A673 (cell line): ENCODE data around the gene PAN2. TPM values are rescaled to one million over a fixed set of nuclear protein-coding genes. Genes with fewer than 3 reads are reported as not detected.
"Not testable (repeated sequence)": the region's sequence is repeated elsewhere in the genome, so short reads cannot be mapped to it uniquely, and the experiment has no call there.

Experiments used
- BruUV-seq: library from RNA; stranded (reverse); fragments of 400-500 nt; replicated peaks from 2 replicates; lab custom pipeline; 2021; lab: Mats Ljungman, UMichigan
- CTCF ChIA-PET: fragments of 300-600 bp; sonication (Branson Sonifier 250); formaldehyde crosslinking; loops from one replicate; lab custom pipeline; 2022; ENCODE audit warnings: antibody characterized with exemption; lab: Charles Lee
- POLR2A ChIA-PET: fragments of 300-600 bp; sonication (Branson Sonifier 250); formaldehyde crosslinking; loops from one replicate; lab custom pipeline; 2022; ENCODE audit warnings: antibody characterized with exemption; ENCODE audit not compliant: low non-redundant PET; lab: Charles Lee
- DNase-seq: peaks from one replicate; pipeline ENCODE4 v3.0.0-alpha.2; 2015; ENCODE audit warnings: low spot score
- H3K27ac ChIP-seq: fragments of 200-600 bp; sonication (generic); 2 replicates; pipeline ENCODE4 v1.5.1; 2016; ENCODE audit warnings: mixed run types, low read depth, mild to moderate bottlenecking, mixed read lengths, antibody characterized with exemption, low read length; ENCODE audit not compliant: poor library complexity, severe bottlenecking
- H3K27me3 ChIP-seq: fragments of 200-600 bp; sonication (generic); replicated peaks from 2 replicates; pipeline ENCODE4 v1.6.1; 2017; ENCODE audit warnings: mixed run types, low read depth, mild to moderate bottlenecking, mixed read lengths, antibody characterized with exemption, low read length; ENCODE audit not compliant: insufficient read depth, poor library complexity
- H3K36me3 ChIP-seq: fragments of 200-600 bp; sonication (generic); 2 replicates; pipeline ENCODE4 v1.6.1; 2016; ENCODE audit warnings: mixed run types, mild to moderate bottlenecking, mixed read lengths, antibody characterized with exemption, low read length; ENCODE audit not compliant: insufficient read depth, poor library complexity, severe bottlenecking
- H3K4me1 ChIP-seq: fragments of 200-600 bp; sonication (generic); 2 replicates; pipeline ENCODE4 v1.6.1; 2017; ENCODE audit warnings: mixed run types, mild to moderate bottlenecking, mixed read lengths, antibody characterized with exemption, low read length; ENCODE audit not compliant: insufficient read depth, poor library complexity, severe bottlenecking
- H3K4me3 ChIP-seq: fragments of 200-600 bp; sonication (generic); 2 replicates; pipeline ENCODE4 v1.5.1; 2016; ENCODE audit warnings: low read depth, mixed run types, mild to moderate bottlenecking, mixed read lengths, low read length; ENCODE audit not compliant: poor library complexity, severe bottlenecking
- H3K9me3 ChIP-seq: fragments of 200-600 bp; sonication (generic); 2 replicates; pipeline ENCODE4 v1.6.1; 2016; ENCODE audit warnings: mixed run types, low read depth, mild to moderate bottlenecking, mixed read lengths, antibody characterized with exemption, low read length; ENCODE audit not compliant: poor library complexity, severe bottlenecking
- CTCF ChIP-seq: fragments of 300-800, 200-600 bp; sonication (generic); conservative IDR thresholded peaks from 2 replicates; pipeline ENCODE4 v1.5.1; 2017; ENCODE audit warnings: low read depth, mild to moderate bottlenecking, antibody characterized with exemption, low read length, moderate library complexity, mixed read lengths
- EZH2 ChIP-seq: fragments of 200-600 bp; sonication (generic); IDR thresholded peaks from 2 replicates; pipeline ENCODE4 v1.6.1; 2017; ENCODE audit warnings: borderline replicate concordance, low read depth, mild to moderate bottlenecking, mixed read lengths, antibody characterized with exemption, low read length; ENCODE audit not compliant: poor library complexity, severe bottlenecking
- intact Hi-C: fragments of 100-400 bp; cut with micrococcal nuclease; formaldehyde crosslinking; loops from one replicate; pipeline ENCODE4 v1.10.0; 2022; ENCODE audit not compliant: unreplicated experiment
- total RNA-seq: library from RNA; stranded (reverse); gene quantifications from 2 replicates; pipeline ENCODE4 v1.2.3, GENCODE V29; 2021

The PAN2 gene
- total RNA-seq, 1 experiment from 2014 or later, result 46.3 TPM

- H3K27ac ChIP-seq, result no peak overlapping the region
- no peak for DNase-seq
- intact Hi-C loops, result no loop called here
- no peak overlapping the region for H3K4me3 ChIP-seq
- BruUV-seq, result TSS peak; percentile 6
- TF ChIP-seq CTCF, result no peak
- no peak for TF ChIP-seq EZH2
- no peaks in the 10 kb centered on the region for H3K27me3 ChIP-seq
- POLR2A ChIA-PET, result no interaction called here
- H3K4me1 ChIP-seq, result no peaks in the 10 kb centered on the region
- no peaks in the 10 kb centered on the region for H3K9me3 ChIP-seq
- peaks cover 51% of the 10 kb centered on the region for H3K36me3 ChIP-seq
- CTCF ChIA-PET, result no interaction called here
Measured at GRCh38 chr12:56286044-56286830, 47.6 kb downstream of the PAN2 start.

- POLR2A ChIA-PET, DNase-seq, H3K4me1 ChIP-seq, H3K27ac ChIP-seq, H3K4me3 ChIP-seq, H3K9me3 ChIP-seq, H3K27me3 ChIP-seq, intact Hi-C loops, BruUV-seq: not testable (repeated sequence)
- H3K36me3 ChIP-seq, result peaks cover 56% of the 10 kb centered on the region
- CTCF ChIA-PET, result interaction anchor here (0.7 kb wide), 1 partner anchor 79 kb away, joined by 3 read pairs; no protein-coding TSS in a partner anchor
Measured at GRCh38 chr12:56284263-56284662, 49.5 kb downstream of the PAN2 start.

GRCh38 chr12:56282579-56282978, 51.2 kb downstream of the PAN2 start:
- BruUV-seq, result no TSS peak
- H3K27ac ChIP-seq, result no peak overlapping the region
- POLR2A ChIA-PET, result no interaction called here

More at GRCh38 chr12:56282579-56282978, 51.2 kb downstream of the PAN2 start:
- Histone ChIP-seq H3K36me3 (peaks cover 72% of the 10 kb centered on the region), H3K27me3 (no peaks in the 10 kb centered on the region), H3K4me1 (no peaks in the 10 kb centered on the region), H3K9me3 (no peaks in the 10 kb centered on the region), H3K4me3 (no peak overlapping the region)
- DNase-seq, result no peak
- CTCF ChIA-PET, result no interaction called here
- TF ChIP-seq CTCF (no peak), EZH2 (no peak)
- intact Hi-C loops, result no loop called here
